HepG2 (cell line): ENCODE results near the gene CEP162. TPM values are rescaled to one million over a fixed set of nuclear protein-coding genes. Genes with fewer than 3 reads are reported as not detected.

Source experiments
- BCLAF1 ChIP-seq: fragments of 450-650 bp; IDR thresholded peaks from 2 replicates; pipeline ENCODE4 v1.6.1; 2017; ENCODE audit warnings: mild to moderate bottlenecking
- BRCA1 ChIP-seq: sonication (generic); formaldehyde crosslinking; IDR thresholded peaks from 2 replicates; pipeline ENCODE4 v1.4.0; 2020; ENCODE audit warnings: missing genetic modification reagents
- DR1 ChIP-seq: sonication (generic); formaldehyde crosslinking; IDR thresholded peaks from 2 replicates; pipeline ENCODE4 v1.8.0; 2021; ENCODE audit warnings: mild to moderate bottlenecking, missing genetic modification reagents, inconsistent platforms
- FOXA1 ChIP-seq, 2 experiments: fragments of 450-650 bp in 1 of 2; sonication (generic) in 1 of 2; formaldehyde crosslinking in 1 of 2; IDR thresholded peaks; 2 replicates each; pipeline versions ENCODE4 v1.4.0 to v1.6.1; 2016 to 2020; ENCODE audit warnings: missing genetic modification reagents in 1 of 2
- JARID2 ChIP-seq: sonication (generic); formaldehyde crosslinking; IDR thresholded peaks from 2 replicates; pipeline ENCODE4 v1.8.1; 2023; ENCODE audit warnings: missing genetic modification reagents, inconsistent platforms; ENCODE audit not compliant: insufficient replicate concordance
- KIAA2018 ChIP-seq: sonication (generic); formaldehyde crosslinking; IDR thresholded peaks from 2 replicates; pipeline ENCODE4 v1.5.0; 2020; ENCODE audit warnings: mild to moderate bottlenecking, missing genetic modification reagents, borderline replicate concordance
- PAX8 ChIP-seq: sonication (generic); formaldehyde crosslinking; IDR thresholded peaks from 2 replicates; pipeline ENCODE4 v1.8.0; 2022; ENCODE audit warnings: mild to moderate bottlenecking, missing genetic modification reagents, borderline replicate concordance
- PRMT3 ChIP-seq: sonication (generic); formaldehyde crosslinking; IDR thresholded peaks from 2 replicates; pipeline ENCODE4 v1.8.1; 2022; ENCODE audit warnings: low read depth, mild to moderate bottlenecking, moderate library complexity, missing genetic modification reagents, borderline replicate concordance
- SMYD3 ChIP-seq: sonication (generic); formaldehyde crosslinking; IDR thresholded peaks from 2 replicates; pipeline ENCODE4 v1.8.1; 2023; ENCODE audit warnings: mild to moderate bottlenecking, missing genetic modification reagents
- SUZ12 ChIP-seq: fragments of 150-350 bp; IDR thresholded peaks from 2 replicates; pipeline ENCODE4 v1.6.1; 2014; ENCODE audit warnings: low read depth, low read length
- U2AF2 ChIP-seq: fragments of 200-400 bp; formaldehyde crosslinking; IDR thresholded peaks from 2 replicates; pipeline ENCODE4 v1.6.1; 2017; ENCODE audit warnings: low read depth, mild to moderate bottlenecking, low read length
- XBP1 ChIP-seq: sonication (generic); formaldehyde crosslinking; IDR thresholded peaks from 2 replicates; pipeline ENCODE4 v1.5.0; 2020; ENCODE audit warnings: missing genetic modification reagents
- ZC3H4 ChIP-seq: sonication (generic); formaldehyde crosslinking; IDR thresholded peaks from 2 replicates; pipeline ENCODE4 v1.4.0; 2020; ENCODE audit warnings: missing genetic modification reagents, borderline replicate concordance
- ZFP1 ChIP-seq: IDR thresholded peaks from 2 replicates; pipeline ENCODE4 v1.6.1; 2016
- ZNF580 ChIP-seq: IDR thresholded peaks from 2 replicates; pipeline ENCODE4 v1.6.1; 2016; ENCODE audit warnings: low read depth, borderline replicate concordance
- ZNF768 ChIP-seq: sonication (generic); formaldehyde crosslinking; IDR thresholded peaks from 2 replicates; pipeline ENCODE4 v1.4.0; 2020; ENCODE audit warnings: missing genetic modification reagents
- ZNF772 ChIP-seq: sonication (generic); formaldehyde crosslinking; IDR thresholded peaks from 2 replicates; pipeline ENCODE4 v1.5.0; 2020; ENCODE audit warnings: mild to moderate bottlenecking, missing genetic modification reagents
- ZNF784 ChIP-seq: sonication (generic); formaldehyde crosslinking; IDR thresholded peaks from 2 replicates; pipeline ENCODE4 v1.5.1; 2020; ENCODE audit warnings: missing genetic modification reagents, mild to moderate bottlenecking, borderline replicate concordance
- polyA plus RNA-seq, 8 experiments: library from polyadenylated mRNA; depleted of rRNA in 3 of 8; stranded (reverse) in 7 of 8; unstranded in 1 of 8; fragments of >200 nt; fragmentation: Illumina TruSeq in 4 of 8; extraction: Trizol in 4 of 8; gene quantifications; 2 replicates each; pipeline versions ENCODE4 v1.2.1 to v1.2.3, GENCODE V29; 2011 to 2016; ENCODE audit warnings: low read depth in 4 of 8, missing spikeins in 1 of 8, mixed read lengths in 1 of 8; ENCODE audit not compliant: insufficient read depth in 1 of 8
- total RNA-seq, 5 experiments: library from RNA; depleted of rRNA; stranded (reverse); fragments of >200 nt; fragmentation: Illumina TruSeq; extraction: Trizol; gene quantifications; 2 replicates each; pipeline ENCODE4 v1.2.3, GENCODE V29; 2016; ENCODE audit warnings: low read depth in 1 of 5

Gene CEP162
- total and polyA plus RNA-seq, 2 of the 13 experiments (the other 11 are each of a cell fraction or from before 2014, with no cell fraction given): 0.50 to 7.9 TPM

- TF ChIP-seq BCLAF1: no peak
- TF ChIP-seq SUZ12: peak; percentile 60
- no peak for TF ChIP-seq DR1 (CRISPR knock-in tag)
- TF ChIP-seq ZNF772 (CRISPR knock-in tag): no peak; the same call in 1 of the 2 replicates
- no peak for TF ChIP-seq BRCA1 (CRISPR knock-in tag)
- TF ChIP-seq PRMT3: no peak
- no peak for TF ChIP-seq ZNF580 (CRISPR knock-in tag)
- no peak for TF ChIP-seq SMYD3
- no peak for TF ChIP-seq ZC3H4 (CRISPR knock-in tag)
- 0 out of 2 replicates have a peak, but pooled peaks have one; percentile 78 for TF ChIP-seq KIAA2018 (CRISPR knock-in tag)
- no peak for TF ChIP-seq ZNF784 (CRISPR knock-in tag)
- TF ChIP-seq U2AF2: no peak
- TF ChIP-seq FOXA1 (IDR thresholded peaks at IDR 0.05): no peak
- no peak for TF ChIP-seq FOXA1 (CRISPR knock-in tag; IDR thresholded peaks at IDR 0.05)
- no peak for TF ChIP-seq ZNF768
- 0 out of 2 replicates have a peak, but pooled peaks have one; percentile 53 for TF ChIP-seq XBP1 (CRISPR knock-in tag)
- TF ChIP-seq PAX8: no peak
- no peak for TF ChIP-seq JARID2 (CRISPR knock-in tag)
- TF ChIP-seq ZFP1 (CRISPR knock-in tag): no peak
Observed at GRCh38 chr6:84227434-84228197, at the start of gene CEP162 (continued).
